ENCODE data around the gene NAALADL2.

- TF ChIP-seq EZH2phosphoT487 (conservative IDR thresholded peaks at IDR 0.05; ENCODE audit: low read length) (no peak), CTCF (IDR thresholded peaks at IDR 0.05; ENCODE audit: insufficient read depth, low read length, poor library complexity, severe bottlenecking) (no peak)
Measured at GRCh38 chr3:174859114-174859735, at the start of gene NAALADL2.
